OCI-LY3 (cell line): ENCODE measurements around the gene STARD5.

Experiments used
- H2AFZ ChIP-seq: fragments of 200-600, 300-600 bp; shearing (Covaris generic); 2 replicates; pipeline ENCODE4 v1.6.0; 2014; ENCODE audit warnings: antibody characterized with exemption, low read depth, low read length
- H3K27ac ChIP-seq: fragments of 200-600, 300-600 bp; sonication (generic); 2 replicates; pipeline ENCODE4 v1.5.1; 2014; ENCODE audit warnings: mild to moderate bottlenecking, low read length, moderate library complexity, mixed read lengths
- H3K27me3 ChIP-seq: fragments of 200-600, 300-600 bp; sonication (generic); 2 replicates; pipeline ENCODE4 v1.6.1; 2014; ENCODE audit warnings: low read depth, low read length, mixed read lengths
- H3K36me3 ChIP-seq: fragments of 200-600, 300-600 bp; sonication (generic); replicated peaks from 2 replicates; pipeline ENCODE3; 2014; ENCODE audit warnings: low read depth, low read length, mixed read lengths
- H3K4me1 ChIP-seq: fragments of 300-600, 200-600 bp; sonication (generic); 2 replicates; pipeline ENCODE4 v1.6.1; 2014; ENCODE audit warnings: low read length, mixed read lengths
- H3K4me2 ChIP-seq: fragments of 200-600, 300-600 bp; sonication (generic); 2 replicates; pipeline ENCODE4 v1.6.1; 2014; ENCODE audit warnings: low read length, mixed read lengths
- H3K4me3 ChIP-seq: fragments of 300-600, 200-600 bp; sonication (generic); 2 replicates; pipeline ENCODE4 v1.5.1; 2014; ENCODE audit warnings: antibody characterized with exemption, mild to moderate bottlenecking, low read length, moderate library complexity
- H3K79me2 ChIP-seq: fragments of 300-600, 200-600 bp; shearing (Covaris generic); 2 replicates; pipeline ENCODE4 v1.6.1; 2014; ENCODE audit warnings: mild to moderate bottlenecking, low read length, mixed read lengths
- H3K9ac ChIP-seq: fragments of 300-600, 200-600 bp; shearing (Covaris generic); 2 replicates; pipeline ENCODE4 v1.6.0; 2014; ENCODE audit warnings: mild to moderate bottlenecking, low read length, moderate library complexity
- H3K9me3 ChIP-seq: fragments of 200-600, 300-600 bp; shearing (Covaris generic); 2 replicates; pipeline ENCODE4 v1.6.1; 2014; ENCODE audit warnings: low read length, mixed read lengths; ENCODE audit not compliant: insufficient read depth
- H4K20me1 ChIP-seq: fragments of 200-600, 300-600 bp; sonication (generic); 2 replicates; pipeline ENCODE4 v1.6.1; 2016; ENCODE audit warnings: low read length, mixed read lengths; ENCODE audit not compliant: insufficient read depth
- EZH2phosphoT487 ChIP-seq: fragments of 200-600 bp; shearing (Covaris generic); IDR thresholded peaks from 2 replicates; pipeline ENCODE4 v1.6.1; 2018; ENCODE audit warnings: antibody characterized with exemption, mixed run types, low read depth
- TF ChIP-seq, protein P1 (sequence below): fragments of 200-600, 300-600 bp; sonication (generic); IDR thresholded peaks from 2 replicates; pipeline ENCODE4 v1.5.1; 2014; ENCODE audit warnings: antibody characterized with exemption, low read length, low read depth

STARD5 gene

DNA sequence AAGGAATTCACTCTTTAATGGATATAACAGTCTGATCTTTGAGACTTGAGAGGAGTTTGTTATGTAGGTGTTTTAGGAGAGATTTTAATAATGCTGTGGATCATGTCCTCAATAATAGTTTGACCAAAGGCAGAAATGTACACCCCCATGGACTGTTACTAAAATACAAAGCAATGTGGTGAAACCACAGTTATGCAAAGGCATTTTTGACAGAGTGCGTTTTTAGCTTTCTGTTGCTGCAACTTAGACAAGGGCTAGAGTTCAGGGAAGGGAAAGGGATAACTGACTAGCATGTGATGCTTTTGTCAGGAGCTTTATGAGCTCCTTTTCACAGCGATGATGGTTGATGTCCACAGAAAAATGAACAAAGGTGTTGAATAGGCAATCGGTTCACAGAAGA, 3.6 kb upstream of the STARD5 start:
- Histone ChIP-seq H3K4me3 (no peak overlapping the region), H3K4me1 (peaks cover 12% of the 10 kb centered on the region), H3K36me3 (no peaks in the 10 kb centered on the region), H3K27me3 (no peaks in the 10 kb centered on the region), H3K27ac (no peak overlapping the region), H3K9me3 (no peaks in the 10 kb centered on the region), H3K9ac (no peak overlapping the region), H3K79me2 (peaks cover 13% of the 10 kb centered on the region), H3K4me2 (no peak overlapping the region), H2AFZ (no peak overlapping the region), H4K20me1 (no peaks in the 10 kb centered on the region; the same call in 1 of the 2 replicates)
- TF ChIP-seq EZH2phosphoT487, result no peak
- TF ChIP-seq, protein P1, sequence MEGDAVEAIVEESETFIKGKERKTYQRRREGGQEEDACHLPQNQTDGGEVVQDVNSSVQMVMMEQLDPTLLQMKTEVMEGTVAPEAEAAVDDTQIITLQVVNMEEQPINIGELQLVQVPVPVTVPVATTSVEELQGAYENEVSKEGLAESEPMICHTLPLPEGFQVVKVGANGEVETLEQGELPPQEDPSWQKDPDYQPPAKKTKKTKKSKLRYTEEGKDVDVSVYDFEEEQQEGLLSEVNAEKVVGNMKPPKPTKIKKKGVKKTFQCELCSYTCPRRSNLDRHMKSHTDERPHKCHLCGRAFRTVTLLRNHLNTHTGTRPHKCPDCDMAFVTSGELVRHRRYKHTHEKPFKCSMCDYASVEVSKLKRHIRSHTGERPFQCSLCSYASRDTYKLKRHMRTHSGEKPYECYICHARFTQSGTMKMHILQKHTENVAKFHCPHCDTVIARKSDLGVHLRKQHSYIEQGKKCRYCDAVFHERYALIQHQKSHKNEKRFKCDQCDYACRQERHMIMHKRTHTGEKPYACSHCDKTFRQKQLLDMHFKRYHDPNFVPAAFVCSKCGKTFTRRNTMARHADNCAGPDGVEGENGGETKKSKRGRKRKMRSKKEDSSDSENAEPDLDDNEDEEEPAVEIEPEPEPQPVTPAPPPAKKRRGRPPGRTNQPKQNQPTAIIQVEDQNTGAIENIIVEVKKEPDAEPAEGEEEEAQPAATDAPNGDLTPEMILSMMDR, result no peak

- no peak overlapping the region for H3K9ac ChIP-seq
- no peak overlapping the region for H3K4me3 ChIP-seq
- TF ChIP-seq, protein P1, result no peak
- no peak for TF ChIP-seq EZH2phosphoT487
- H3K27ac ChIP-seq, result no peak overlapping the region
- H3K36me3 ChIP-seq, result peaks cover 8% of the 10 kb centered on the region
- no peak overlapping the region for H2AFZ ChIP-seq
- peaks cover 15% of the 10 kb centered on the region for H3K4me1 ChIP-seq
- no peaks in the 10 kb centered on the region; the same call in 1 of the 2 replicates for H4K20me1 ChIP-seq
- H3K4me2 ChIP-seq, result no peak overlapping the region
- H3K79me2 ChIP-seq, result peaks cover 18% of the 10 kb centered on the region
- H3K27me3 ChIP-seq, result no peaks in the 10 kb centered on the region
- H3K9me3 ChIP-seq, result no peaks in the 10 kb centered on the region
These were observed 2.7 kb upstream of the STARD5 start for GRCh38 chr15:81326466-81327212.

- H2AFZ ChIP-seq, result no peak overlapping the region; the same call in 1 of the 2 replicates
- H3K36me3 ChIP-seq, result peaks cover 30% of the 10 kb centered on the region
- TF ChIP-seq, protein P1, result no peak
- no peak for TF ChIP-seq EZH2phosphoT487
- no peak overlapping the region for H3K27ac ChIP-seq
- H3K79me2 ChIP-seq, result peaks cover 18% of the 10 kb centered on the region
- H3K4me1 ChIP-seq, result peaks cover 16% of the 10 kb centered on the region
- peak overlapping the region; percentile 86 for H3K4me2 ChIP-seq
- H3K9me3 ChIP-seq, result no peaks in the 10 kb centered on the region
- peak overlapping the region; percentile 88 for H3K4me3 ChIP-seq
- H3K9ac ChIP-seq, result peak overlapping the region; percentile 77
- H3K27me3 ChIP-seq, result no peaks in the 10 kb centered on the region
- H4K20me1 ChIP-seq, result no peaks in the 10 kb centered on the region; the same call in 1 of the 2 replicates
These were observed 390 bp downstream of the STARD5 start for GRCh38 chr15:81323559-81323943.

DNA sequence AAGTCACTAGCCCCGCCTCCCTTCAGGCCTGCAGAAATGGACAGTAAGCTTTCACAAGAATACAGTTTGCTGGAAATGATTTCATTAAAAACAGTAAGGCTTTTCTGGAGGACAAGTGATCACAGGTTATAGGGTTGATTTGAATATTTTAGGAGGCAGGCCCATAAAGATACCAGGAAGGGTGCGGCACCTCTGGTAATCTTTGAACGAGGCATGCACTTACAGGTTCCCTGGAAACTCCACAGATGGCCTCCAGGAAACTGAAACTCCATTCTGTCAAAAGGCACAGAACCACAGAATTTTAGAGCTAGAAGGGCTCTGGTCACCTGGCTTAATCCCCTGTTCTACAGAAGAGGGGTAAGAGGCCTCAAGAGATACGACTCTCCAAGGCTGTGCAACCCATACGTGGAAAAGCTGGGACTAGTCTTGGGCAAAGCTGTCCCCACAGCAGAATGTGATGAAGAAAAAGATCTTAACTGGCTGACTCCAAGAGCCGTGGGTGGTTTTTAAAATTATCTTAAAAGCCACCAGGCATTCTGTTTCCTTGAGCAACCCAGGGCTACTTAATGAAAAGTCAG, 1.2 kb downstream of the STARD5 start:
- Histone ChIP-seq H3K27me3 (no peaks in the 10 kb centered on the region), H3K9ac (peak overlapping the region; percentile 77; the same call in 1 of the 2 replicates), H3K79me2 (peaks cover 18% of the 10 kb centered on the region), H4K20me1 (no peaks in the 10 kb centered on the region; the same call in 1 of the 2 replicates), H3K9me3 (no peaks in the 10 kb centered on the region), H3K4me1 (peaks cover 24% of the 10 kb centered on the region), H3K4me3 (peak overlapping the region; percentile 88), H3K4me2 (peak overlapping the region; percentile 86), H3K36me3 (peaks cover 38% of the 10 kb centered on the region), H2AFZ (no peak overlapping the region), H3K27ac (no peak overlapping the region)
- TF ChIP-seq, protein P1, result no peak
- no peak for TF ChIP-seq EZH2phosphoT487
